Thoracic aorta (tissue), 2 donors: ENCODE measurements around the gene ARHGEF17. TPM values are rescaled to one million over a fixed set of nuclear protein-coding genes. Genes with fewer than 3 reads are reported as not detected.

ENCODE experiments used
- ATAC-seq: fragments of 150-250 bp; one replicate; pipeline ENCODE4 v1.8.0; 2017; ENCODE audit warnings: low read depth; ENCODE audit not compliant: insufficient number of reproducible peaks, low FRiP score
- DNase-seq: peaks from one replicate; pipeline ENCODE4 v3.0.0-alpha.2; 2020; ENCODE audit warnings: low spot score
- H3K27ac ChIP-seq, 2 donors: fragments of 200-600 bp; sonication (generic); 1 replicate in 1 of 2; 2 replicates in 1 of 2; pipeline ENCODE4 v1.5.1; 2016; ENCODE audit warnings: mild to moderate bottlenecking in 2 of 2, moderate library complexity in 2 of 2
- H3K27me3 ChIP-seq: fragments of 200-600 bp; sonication (generic); replicated peaks from 2 replicates; pipeline ENCODE4 v1.6.0; 2016; ENCODE audit warnings: mild to moderate bottlenecking; ENCODE audit not compliant: insufficient read depth
- H3K36me3 ChIP-seq: fragments of 200-600 bp; sonication (generic); one replicate; pipeline ENCODE4 v1.5.1; 2016
- H3K4me1 ChIP-seq, 2 donors: fragments of 200-600 bp; sonication (generic); 1 replicate in 1 of 2; 2 replicates in 1 of 2; pipeline versions ENCODE4 v1.5.1 to v1.6.0; 2016; ENCODE audit warnings: low read depth in 2 of 2, mild to moderate bottlenecking in 1 of 2; ENCODE audit not compliant: control insufficient read depth in 1 of 2
- H3K4me3 ChIP-seq: fragments of 200-600 bp; sonication (generic); 2 replicates; pipeline ENCODE4 v1.5.1; 2016; ENCODE audit warnings: mild to moderate bottlenecking
- H3K9me3 ChIP-seq: fragments of 200-600 bp; sonication (generic); 2 replicates; pipeline ENCODE4 v1.5.1; 2016
- total RNA-seq, 2 donors: library from RNA; depleted of rRNA; stranded (reverse); fragments of >200 nt; gene quantifications; one replicate each; pipeline versions ENCODE4 v1.1.0 to v1.2.3, GENCODE V29; 2016
- TF ChIP-seq, protein P1 (sequence below): fragments of 200-600 bp; sonication (generic); IDR thresholded peaks from one replicate; pipeline ENCODE4 v1.5.1; 2019; ENCODE audit warnings: antibody characterized with exemption

ARHGEF17 gene
- total RNA-seq, 2 donors from 2014 or later, result 244 to 308 TPM

- no peak overlapping the region for H3K27ac ChIP-seq
- H3K4me3 ChIP-seq, result no peak overlapping the region
- no peak for ATAC-seq
- peaks cover 0 to 1% of the 10 kb centered on the region in 2 donors for H3K4me1 ChIP-seq
- H3K27me3 ChIP-seq, result no peaks in the 10 kb centered on the region
- no peak for DNase-seq
- TF ChIP-seq, protein P1, sequence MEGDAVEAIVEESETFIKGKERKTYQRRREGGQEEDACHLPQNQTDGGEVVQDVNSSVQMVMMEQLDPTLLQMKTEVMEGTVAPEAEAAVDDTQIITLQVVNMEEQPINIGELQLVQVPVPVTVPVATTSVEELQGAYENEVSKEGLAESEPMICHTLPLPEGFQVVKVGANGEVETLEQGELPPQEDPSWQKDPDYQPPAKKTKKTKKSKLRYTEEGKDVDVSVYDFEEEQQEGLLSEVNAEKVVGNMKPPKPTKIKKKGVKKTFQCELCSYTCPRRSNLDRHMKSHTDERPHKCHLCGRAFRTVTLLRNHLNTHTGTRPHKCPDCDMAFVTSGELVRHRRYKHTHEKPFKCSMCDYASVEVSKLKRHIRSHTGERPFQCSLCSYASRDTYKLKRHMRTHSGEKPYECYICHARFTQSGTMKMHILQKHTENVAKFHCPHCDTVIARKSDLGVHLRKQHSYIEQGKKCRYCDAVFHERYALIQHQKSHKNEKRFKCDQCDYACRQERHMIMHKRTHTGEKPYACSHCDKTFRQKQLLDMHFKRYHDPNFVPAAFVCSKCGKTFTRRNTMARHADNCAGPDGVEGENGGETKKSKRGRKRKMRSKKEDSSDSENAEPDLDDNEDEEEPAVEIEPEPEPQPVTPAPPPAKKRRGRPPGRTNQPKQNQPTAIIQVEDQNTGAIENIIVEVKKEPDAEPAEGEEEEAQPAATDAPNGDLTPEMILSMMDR, result no peak
- peaks cover 61% of the 10 kb centered on the region for H3K36me3 ChIP-seq
- no peaks in the 10 kb centered on the region for H3K9me3 ChIP-seq
These were observed 58.9 kb downstream of the ARHGEF17 start for GRCh38 chr11:73366953-73367352.

GRCh38 chr11:73367482-73368024, 59.5 kb downstream of the ARHGEF17 start:
- Histone ChIP-seq H3K9me3 (no peaks in the 10 kb centered on the region), H3K27me3 (no peaks in the 10 kb centered on the region), H3K36me3 (peaks cover 59% of the 10 kb centered on the region), H3K4me1 (peaks cover 0 to 7% of the 10 kb centered on the region in 2 donors), H3K4me3 (no peak overlapping the region), H3K27ac (peak overlapping the region in 1 of 2 donors; percentile 18)
- ATAC-seq, result no peak
- no peak for DNase-seq
- TF ChIP-seq, protein P1, result no peak

DNA sequence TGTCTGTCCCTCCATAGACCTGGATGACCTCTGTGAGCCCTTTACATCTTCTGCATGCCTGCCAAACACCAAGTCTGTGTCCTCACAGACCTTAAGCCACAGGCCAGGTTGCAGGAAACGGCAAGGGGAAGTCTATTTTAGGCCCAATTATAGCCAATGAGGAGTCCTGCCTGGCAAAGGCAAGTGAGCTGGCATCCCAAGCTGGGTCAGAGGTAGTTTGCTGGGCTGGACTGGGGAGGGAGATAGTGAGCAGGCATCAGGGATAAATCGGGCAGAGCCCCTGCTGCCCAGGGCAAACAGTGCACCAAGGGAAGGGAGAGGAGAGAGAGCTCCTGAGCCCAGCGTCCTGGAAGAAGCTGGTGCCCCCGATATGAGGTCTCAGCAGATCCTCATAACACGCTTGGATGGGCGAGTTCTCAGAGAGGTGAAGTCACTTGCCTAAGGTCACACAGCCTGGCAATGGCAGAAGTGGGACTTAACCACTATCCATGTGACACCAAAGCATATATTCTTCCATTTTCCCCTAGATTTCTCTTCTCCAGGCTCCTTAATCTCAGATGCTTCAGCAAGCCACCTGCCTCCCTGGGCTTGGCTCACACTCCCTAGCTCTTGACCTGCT, 64.4 kb downstream of the ARHGEF17 start:
- TF ChIP-seq, protein P1, result peak; percentile 15
- Histone ChIP-seq H3K36me3 (peaks cover 13% of the 10 kb centered on the region), H3K27ac (peak overlapping the region; percentile 45 to 62), H3K9me3 (no peaks in the 10 kb centered on the region), H3K27me3 (no peaks in the 10 kb centered on the region), H3K4me3 (no peak overlapping the region), H3K4me1 (peaks cover 0 to 24% of the 10 kb centered on the region in 2 donors)
- DNase-seq (no peak), ATAC-seq (no peak)

DNA sequence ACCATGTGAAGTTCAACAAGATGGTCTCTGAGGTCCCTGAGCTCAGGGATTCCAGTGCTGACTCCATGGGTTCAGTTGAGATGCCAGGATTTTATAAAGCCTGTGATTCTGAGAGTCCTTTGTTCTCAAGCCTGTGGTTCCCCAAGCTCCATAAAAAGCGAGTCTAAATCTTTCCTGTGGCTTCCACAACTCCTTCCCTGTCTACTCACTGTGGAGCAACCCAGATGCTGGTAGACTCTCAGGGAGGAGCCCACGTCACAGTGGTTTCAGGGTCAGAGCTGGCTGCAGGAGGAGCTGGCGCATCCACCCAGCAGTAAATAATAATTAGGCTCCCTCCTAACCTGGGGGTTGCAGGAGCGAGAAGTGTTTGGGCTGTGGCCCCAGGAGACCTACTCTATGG, 66.1 kb downstream of the ARHGEF17 start:
- H3K27ac ChIP-seq, result no peak overlapping the region
- H3K27me3 ChIP-seq, result no peaks in the 10 kb centered on the region
- peaks cover 0 to 31% of the 10 kb centered on the region in 2 donors for H3K4me1 ChIP-seq
- no peak for DNase-seq
- H3K36me3 ChIP-seq, result no peaks in the 10 kb centered on the region
- no peaks in the 10 kb centered on the region for H3K9me3 ChIP-seq
- H3K4me3 ChIP-seq, result no peak overlapping the region
- TF ChIP-seq, protein P1, result no peak
- no peak for ATAC-seq

- peak overlapping the region; percentile 77 for H3K4me3 ChIP-seq
- TF ChIP-seq, protein P1, result no peak
These were observed 67.7 kb downstream of the ARHGEF17 start for GRCh38 chr11:73375830-73376159.

More at GRCh38 chr11:73375830-73376159, 67.7 kb downstream of the ARHGEF17 start:
- no peak for DNase-seq
- Histone ChIP-seq H3K27ac (peak overlapping the region; percentile 83 to 84), H3K4me1 (peaks cover 3 to 40% of the 10 kb centered on the region in 2 donors), H3K27me3 (no peaks in the 10 kb centered on the region), H3K9me3 (no peaks in the 10 kb centered on the region), H3K36me3 (no peaks in the 10 kb centered on the region)
- ATAC-seq, result peak; percentile 1
